ENCODE measurements around the gene PNMA8C.

The PNMA8C gene

GRCh38 chr19:46428239-46429135 lies at the start of gene PNMA8C:
Gene PNMA8C (minus strand): TSS chr19:46428936. CDS start chr19:46428359, 577 bp downstream.
- Histone ChIP-seq H3K4me1 (ENCODE audit: low read length) (peaks cover 16% of the 10 kb centered on the region), H3K27me3 (ENCODE audit: low read depth, low read length) (peaks cover 7% of the 10 kb centered on the region; the same call in 1 of the 2 replicates), H3K4me2 (ENCODE audit: low read length) (no peak within 1 kb of the TSS), H3K79me2 (ENCODE audit: low read length) (no peaks in the 10 kb centered on the region), H3K9me3 (ENCODE audit: insufficient read depth, low read length) (no peaks in the 10 kb centered on the region), H3K4me3 (ENCODE audit: low read length) (no peak within 1 kb of the TSS), H3K9ac (ENCODE audit: low read length) (no peak within 1 kb of the TSS), H3K27ac (ENCODE audit: low read length) (no peak within 1 kb of the TSS), H2AFZ (ENCODE audit: low read depth, low read length) (no peak within 1 kb of the TSS), H3K36me3 (replicated peaks; ENCODE audit: low read depth, low read length) (no peaks in the 10 kb centered on the region), H4K20me1 (ENCODE audit: insufficient read depth, low read length) (no peaks in the 10 kb centered on the region)
- TF ChIP-seq CTCF (IDR thresholded peaks at IDR 0.05; ENCODE audit: low read depth, low read length) (no peak), EZH2phosphoT487 (IDR thresholded peaks at IDR 0.05; ENCODE audit: low read depth) (no peak)

DNA sequence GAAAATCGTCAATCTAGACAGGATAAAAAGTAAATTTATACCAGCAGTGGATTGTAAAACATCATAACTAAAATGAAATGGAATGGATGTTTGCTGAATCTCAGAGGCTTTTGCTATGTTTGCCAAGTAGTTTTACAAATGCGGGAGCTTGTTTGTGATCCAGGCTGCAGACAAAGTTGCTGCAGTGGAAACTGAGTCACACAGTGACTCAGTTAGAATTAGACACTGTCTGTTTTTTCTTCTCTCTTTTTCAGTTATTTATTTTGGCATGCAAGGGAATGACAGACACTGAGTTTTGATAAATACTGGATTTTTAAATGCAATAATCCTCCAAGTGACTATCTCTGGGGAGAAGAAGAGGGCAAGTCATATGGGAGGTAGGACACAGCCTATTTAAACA lies 47.2 kb upstream of the PNMA8C start:
- Histone ChIP-seq H3K4me3 (ENCODE audit: low read length) (no peak overlapping the region), H3K4me2 (ENCODE audit: low read length) (no peak overlapping the region), H3K9ac (ENCODE audit: low read length) (no peak overlapping the region), H3K27me3 (ENCODE audit: low read depth, low read length) (peaks cover 9% of the 10 kb centered on the region), H3K9me3 (ENCODE audit: insufficient read depth, low read length) (no peaks in the 10 kb centered on the region), H4K20me1 (ENCODE audit: insufficient read depth, low read length) (no peaks in the 10 kb centered on the region), H3K4me1 (ENCODE audit: low read length) (peaks cover 24% of the 10 kb centered on the region), H3K27ac (ENCODE audit: low read length) (no peak overlapping the region), H3K79me2 (ENCODE audit: low read length) (no peaks in the 10 kb centered on the region), H3K36me3 (replicated peaks; ENCODE audit: low read depth, low read length) (no peaks in the 10 kb centered on the region), H2AFZ (ENCODE audit: low read depth, low read length) (0 out of 2 replicates have a peak overlapping the region, but pooled peaks have one; percentile 4)
- TF ChIP-seq EZH2phosphoT487 (IDR thresholded peaks at IDR 0.05; ENCODE audit: low read depth) (no peak), CTCF (IDR thresholded peaks at IDR 0.05; ENCODE audit: low read depth, low read length) (no peak)

- Histone ChIP-seq H3K27me3 (ENCODE audit: low read depth, low read length) (peaks cover 9% of the 10 kb centered on the region), H3K27ac (ENCODE audit: low read length) (no peak overlapping the region), H3K9ac (ENCODE audit: low read length) (0 out of 2 replicates have a peak overlapping the region, but pooled peaks have one; percentile 15), H3K4me1 (ENCODE audit: low read length) (peaks cover 24% of the 10 kb centered on the region), H3K4me3 (ENCODE audit: low read length) (peak overlapping the region; percentile 57), H3K9me3 (ENCODE audit: insufficient read depth, low read length) (no peaks in the 10 kb centered on the region), H3K36me3 (replicated peaks; ENCODE audit: low read depth, low read length) (no peaks in the 10 kb centered on the region), H3K79me2 (ENCODE audit: low read length) (no peaks in the 10 kb centered on the region), H4K20me1 (ENCODE audit: insufficient read depth, low read length) (no peaks in the 10 kb centered on the region), H2AFZ (ENCODE audit: low read depth, low read length) (peak overlapping the region; percentile 80; the same call in 1 of the 2 replicates), H3K4me2 (ENCODE audit: low read length) (peak overlapping the region; percentile 59)
- TF ChIP-seq CTCF (IDR thresholded peaks at IDR 0.05; ENCODE audit: low read depth, low read length) (no peak), EZH2phosphoT487 (IDR thresholded peaks at IDR 0.05; ENCODE audit: low read depth) (no peak)
Observed at GRCh38 chr19:46474211-46474610, 45.5 kb upstream of the PNMA8C start.

DNA sequence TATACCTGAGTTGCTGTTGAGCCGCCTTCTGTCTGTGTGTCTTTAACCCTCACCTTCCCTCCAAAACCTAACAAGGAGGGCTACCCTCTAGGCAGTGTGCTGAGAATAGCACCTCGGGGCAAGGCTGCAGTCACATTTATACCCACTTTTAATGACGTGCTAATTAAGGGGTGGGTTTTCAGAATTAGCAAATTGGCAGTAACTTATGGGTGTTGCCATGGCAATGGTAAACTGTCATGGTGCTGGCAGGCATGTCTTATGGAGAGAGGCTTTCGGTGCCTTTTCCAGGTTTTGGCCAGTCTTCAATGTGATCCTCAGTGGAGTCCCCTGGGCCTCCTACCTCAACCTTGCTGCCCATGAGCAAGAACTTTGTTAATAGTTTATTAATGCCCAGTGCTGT lies 43.9 kb upstream of the PNMA8C start:
- Histone ChIP-seq H3K36me3 (replicated peaks; ENCODE audit: low read depth, low read length) (no peaks in the 10 kb centered on the region), H3K27ac (ENCODE audit: low read length) (no peak overlapping the region), H3K4me3 (ENCODE audit: low read length) (no peak overlapping the region), H2AFZ (ENCODE audit: low read depth, low read length) (no peak overlapping the region), H3K4me1 (ENCODE audit: low read length) (peaks cover 29% of the 10 kb centered on the region), H3K79me2 (ENCODE audit: low read length) (no peaks in the 10 kb centered on the region), H3K9me3 (ENCODE audit: insufficient read depth, low read length) (no peaks in the 10 kb centered on the region), H3K4me2 (ENCODE audit: low read length) (no peak overlapping the region), H3K9ac (ENCODE audit: low read length) (no peak overlapping the region), H4K20me1 (ENCODE audit: insufficient read depth, low read length) (no peaks in the 10 kb centered on the region), H3K27me3 (ENCODE audit: low read depth, low read length) (no peaks in the 10 kb centered on the region; the same call in 1 of the 2 replicates)
- TF ChIP-seq EZH2phosphoT487 (IDR thresholded peaks at IDR 0.05; ENCODE audit: low read depth) (no peak), CTCF (IDR thresholded peaks at IDR 0.05; ENCODE audit: low read depth, low read length) (no peak)

All from OCI-LY3 (cell line).